ENCODE results near the gene CRACR2A.

Gene CRACR2A

DNA sequence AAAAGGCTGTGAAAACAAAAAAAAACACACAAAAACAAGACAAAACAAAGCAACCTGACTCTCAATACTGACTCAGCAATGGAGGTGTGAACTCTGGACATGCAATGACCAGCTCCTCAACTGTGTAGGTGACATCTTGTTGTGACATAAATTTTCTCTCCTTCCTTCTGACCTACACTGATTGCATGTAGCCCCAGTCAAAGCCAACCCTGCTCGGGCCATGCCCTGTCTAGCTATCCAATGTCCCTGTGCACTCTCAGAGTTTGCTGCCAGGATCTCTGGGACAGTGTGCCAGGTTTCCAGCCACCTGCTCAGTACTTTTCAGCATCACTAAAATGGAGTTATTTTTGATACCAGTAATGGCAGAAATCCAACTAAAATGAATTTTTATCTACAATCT is 18.9 kb upstream of the CRACR2A start:
- no peak overlapping the region for H3K4me3 ChIP-seq (ENCODE audit: low read length)

DNA sequence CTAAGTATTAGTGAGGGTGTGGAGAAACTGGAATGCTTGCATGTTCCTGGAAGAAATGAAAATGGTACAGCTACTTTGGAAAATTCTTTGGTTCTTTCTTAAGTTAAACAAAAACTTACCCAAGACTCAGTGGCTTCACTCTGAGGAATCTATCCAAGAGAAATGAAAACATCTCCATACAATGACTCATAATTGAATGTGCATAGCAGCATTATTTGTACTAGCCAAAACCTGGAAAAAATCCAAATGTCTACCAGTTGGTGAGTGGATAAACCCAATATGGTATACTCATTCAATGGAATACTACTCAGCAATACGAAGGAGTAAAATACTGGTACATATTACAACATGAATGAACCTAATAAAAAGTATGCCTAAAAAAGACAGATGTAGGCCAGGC is 18.0 kb upstream of the CRACR2A start:
- no peak overlapping the region for H3K4me3 ChIP-seq (ENCODE audit: low read length)
- peak; percentile 93 for DNase-seq (ENCODE audit: low read depth)
- TF ChIP-seq, protein P1, sequence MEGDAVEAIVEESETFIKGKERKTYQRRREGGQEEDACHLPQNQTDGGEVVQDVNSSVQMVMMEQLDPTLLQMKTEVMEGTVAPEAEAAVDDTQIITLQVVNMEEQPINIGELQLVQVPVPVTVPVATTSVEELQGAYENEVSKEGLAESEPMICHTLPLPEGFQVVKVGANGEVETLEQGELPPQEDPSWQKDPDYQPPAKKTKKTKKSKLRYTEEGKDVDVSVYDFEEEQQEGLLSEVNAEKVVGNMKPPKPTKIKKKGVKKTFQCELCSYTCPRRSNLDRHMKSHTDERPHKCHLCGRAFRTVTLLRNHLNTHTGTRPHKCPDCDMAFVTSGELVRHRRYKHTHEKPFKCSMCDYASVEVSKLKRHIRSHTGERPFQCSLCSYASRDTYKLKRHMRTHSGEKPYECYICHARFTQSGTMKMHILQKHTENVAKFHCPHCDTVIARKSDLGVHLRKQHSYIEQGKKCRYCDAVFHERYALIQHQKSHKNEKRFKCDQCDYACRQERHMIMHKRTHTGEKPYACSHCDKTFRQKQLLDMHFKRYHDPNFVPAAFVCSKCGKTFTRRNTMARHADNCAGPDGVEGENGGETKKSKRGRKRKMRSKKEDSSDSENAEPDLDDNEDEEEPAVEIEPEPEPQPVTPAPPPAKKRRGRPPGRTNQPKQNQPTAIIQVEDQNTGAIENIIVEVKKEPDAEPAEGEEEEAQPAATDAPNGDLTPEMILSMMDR (IDR thresholded peaks at IDR 0.05; ENCODE audit: insufficient read depth, low read depth, low read length, missing control alignments): no peak

More for the DNA sequence above, 18.9 kb upstream of the CRACR2A start:
- DNase-seq (ENCODE audit: low read depth): peak; percentile 20
- TF ChIP-seq, protein P1 (IDR thresholded peaks at IDR 0.05; ENCODE audit: insufficient read depth, low read depth, low read length, missing control alignments): no peak

DNA sequence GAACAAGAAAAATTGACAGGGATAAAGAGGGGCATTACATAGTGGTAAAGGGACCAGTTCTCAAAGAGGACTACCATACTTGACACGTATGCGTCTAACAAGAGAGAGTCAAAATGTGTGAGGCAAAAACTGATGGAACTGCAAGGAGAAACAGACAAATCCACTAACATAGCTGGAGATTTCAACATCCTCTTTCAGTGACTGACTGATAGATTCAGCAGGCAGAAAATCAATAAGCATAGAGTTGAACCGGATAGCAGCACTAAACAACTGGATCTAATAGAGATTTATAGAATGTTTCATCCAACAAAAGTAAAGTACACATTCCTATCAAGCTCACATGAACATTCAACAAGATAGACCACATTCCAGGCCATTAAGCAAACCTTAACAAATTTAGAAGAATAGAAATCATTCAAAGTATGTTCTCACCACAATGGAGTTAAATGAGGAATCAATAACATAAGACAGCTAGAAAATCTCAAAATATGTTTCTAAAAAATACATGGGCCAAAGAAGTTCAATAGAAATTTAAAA is 16.1 kb upstream of the CRACR2A start:
- peak; percentile 27 for DNase-seq (ENCODE audit: low read depth)
- H3K4me3 ChIP-seq (ENCODE audit: low read length): no peak overlapping the region
- TF ChIP-seq, protein P1 (IDR thresholded peaks at IDR 0.05; ENCODE audit: insufficient read depth, low read depth, low read length, missing control alignments): no peak

DNA sequence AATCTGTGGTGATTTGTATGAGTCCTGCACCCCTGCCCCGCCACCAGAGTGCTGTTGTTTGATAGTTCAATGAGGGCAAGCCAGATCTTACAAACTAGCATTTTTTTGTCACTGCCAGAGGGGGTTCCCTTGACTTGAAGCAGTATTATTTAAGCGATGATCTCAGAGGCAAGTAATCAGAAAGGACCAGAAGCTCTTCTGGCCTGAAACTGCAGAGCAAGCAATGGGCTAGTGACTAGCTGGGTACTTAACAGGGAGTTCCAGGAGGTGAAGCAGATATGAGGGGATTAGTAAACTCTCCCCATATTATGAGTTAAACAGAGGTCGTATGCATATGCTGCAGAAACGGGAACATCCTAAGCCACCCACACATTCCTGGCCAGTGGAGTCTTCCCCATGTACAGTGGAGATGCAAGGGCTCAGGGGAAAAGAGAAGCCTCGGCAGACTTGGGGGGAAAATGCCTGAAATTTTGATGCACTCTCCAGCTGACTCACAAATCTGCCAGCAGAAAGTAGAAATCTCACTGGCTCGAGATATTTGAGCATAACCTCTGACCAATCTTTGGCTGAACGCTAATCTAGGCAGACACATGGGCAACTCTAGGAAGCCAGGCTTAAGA is 8.3 kb upstream of the CRACR2A start:
- no peak overlapping the region for H3K4me3 ChIP-seq (ENCODE audit: low read length)
- TF ChIP-seq, protein P1 (IDR thresholded peaks at IDR 0.05; ENCODE audit: insufficient read depth, low read depth, low read length, missing control alignments): no peak
- DNase-seq (ENCODE audit: low read depth): no peak

DNA sequence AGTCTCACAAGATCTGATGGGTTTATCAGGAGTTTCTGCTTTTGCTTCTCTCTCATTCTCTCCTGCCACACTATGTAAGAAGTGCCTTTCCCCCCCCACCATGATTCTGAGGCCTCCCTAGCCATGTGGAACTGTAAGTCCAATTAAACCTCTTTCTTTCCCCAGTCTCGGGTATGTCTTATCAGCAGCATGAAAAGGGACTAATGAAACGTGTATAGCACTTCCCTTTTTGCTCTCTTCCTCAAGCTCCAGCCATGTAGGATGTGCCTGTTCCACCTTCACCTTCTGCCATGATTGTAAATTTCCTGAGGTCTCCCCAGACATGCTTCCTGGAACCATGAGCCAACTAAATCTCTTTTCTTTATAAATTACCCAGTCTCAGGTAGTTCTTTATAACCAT is 7.0 kb upstream of the CRACR2A start:
- H3K4me3 ChIP-seq (ENCODE audit: low read length): no peak overlapping the region
- DNase-seq (ENCODE audit: low read depth): no peak
- TF ChIP-seq, protein P1 (IDR thresholded peaks at IDR 0.05; ENCODE audit: insufficient read depth, low read depth, low read length, missing control alignments): no peak

DNA sequence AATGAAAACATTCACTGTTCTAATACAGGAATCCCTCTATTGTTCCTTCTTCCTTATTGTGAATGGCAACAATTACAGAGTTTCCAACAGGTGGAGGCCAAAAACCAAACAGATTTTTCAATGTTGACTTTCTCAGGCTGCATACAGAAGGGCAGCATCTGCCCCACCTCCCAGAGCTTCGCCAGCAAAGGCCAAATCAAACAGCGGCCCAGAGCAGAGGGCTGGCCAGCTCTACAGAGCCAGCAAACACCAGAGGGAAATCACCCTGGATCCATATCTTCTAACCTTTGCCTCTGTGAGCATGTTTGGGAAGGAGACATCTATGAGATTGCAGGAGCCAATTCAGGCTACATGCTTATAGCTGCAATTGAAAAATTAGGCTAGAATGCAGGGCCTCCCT is 4.4 kb upstream of the CRACR2A start:
- no peak for DNase-seq (ENCODE audit: low read depth)
- TF ChIP-seq, protein P1 (IDR thresholded peaks at IDR 0.05; ENCODE audit: insufficient read depth, low read depth, low read length, missing control alignments): no peak
- no peak overlapping the region for H3K4me3 ChIP-seq (ENCODE audit: low read length)

DNA sequence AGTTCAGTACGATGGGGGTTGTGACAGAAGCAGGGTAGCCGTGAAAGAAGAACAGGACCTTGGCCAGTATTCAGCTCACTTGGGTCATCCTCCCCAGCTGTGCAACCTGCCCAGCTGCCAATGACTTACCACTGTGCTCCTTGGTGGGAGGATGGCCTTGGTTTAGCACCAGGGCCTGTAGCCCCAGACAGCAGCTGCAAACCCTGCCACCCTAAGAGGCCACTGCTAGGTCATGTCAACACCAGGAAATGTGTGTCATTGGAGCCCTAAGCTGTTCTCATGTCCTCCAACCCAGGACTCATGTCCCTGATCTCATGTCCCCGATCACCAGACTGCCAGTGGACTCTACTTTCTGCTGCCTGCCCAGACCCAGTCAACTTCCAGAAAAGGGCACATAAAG is 3.0 kb upstream of the CRACR2A start:
- TF ChIP-seq, protein P1 (IDR thresholded peaks at IDR 0.05; ENCODE audit: insufficient read depth, low read depth, low read length, missing control alignments): no peak
- no peak overlapping the region for H3K4me3 ChIP-seq (ENCODE audit: low read length)
- DNase-seq (ENCODE audit: low read depth): no peak

Measured in epithelial cell of esophagus (primary cell).